NCI-H1105 (cell line): Measurements from ENCODE around the gene TCF3.

Experiments
- DNase-seq: peaks from one replicate; lab custom pipeline; 2025; lab: John Stamatoyannopoulos, UW

Gene TCF3

GRCh38 chr19:1630012-1630411 lies 22.4 kb downstream of the TCF3 start:
- DNase-seq: no peak

DNA sequence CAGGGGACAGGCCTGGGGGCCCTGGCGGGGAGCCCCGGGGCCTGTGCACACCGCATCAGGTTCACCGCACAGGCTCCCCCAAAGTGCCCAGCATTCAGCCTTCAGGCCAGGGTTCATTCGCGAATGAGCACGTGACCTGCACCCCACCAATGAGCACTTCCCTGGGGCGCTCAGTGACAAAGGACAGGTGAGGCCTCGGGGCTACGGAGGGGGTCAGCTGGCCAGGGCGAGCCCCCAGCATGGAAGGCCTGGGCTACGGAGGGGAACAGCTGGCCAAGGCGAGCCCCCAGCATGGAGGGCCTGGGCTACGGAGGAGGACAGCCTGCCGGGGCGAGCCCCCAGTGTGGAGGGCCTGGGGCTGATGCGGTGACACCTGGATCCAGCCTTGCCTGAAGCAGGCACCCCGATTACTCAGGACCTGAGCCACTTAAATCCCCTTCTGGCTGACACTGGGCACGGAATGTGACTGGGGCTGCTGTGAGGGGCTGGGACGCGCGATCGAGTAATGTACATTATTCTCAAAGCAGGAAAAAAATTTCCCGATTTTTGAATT lies 23.1 kb downstream of the TCF3 start:
- DNase-seq: no peak

- DNase-seq: no peak
Measured at GRCh38 chr19:1627194-1627593, 25.2 kb downstream of the TCF3 start.

DNA sequence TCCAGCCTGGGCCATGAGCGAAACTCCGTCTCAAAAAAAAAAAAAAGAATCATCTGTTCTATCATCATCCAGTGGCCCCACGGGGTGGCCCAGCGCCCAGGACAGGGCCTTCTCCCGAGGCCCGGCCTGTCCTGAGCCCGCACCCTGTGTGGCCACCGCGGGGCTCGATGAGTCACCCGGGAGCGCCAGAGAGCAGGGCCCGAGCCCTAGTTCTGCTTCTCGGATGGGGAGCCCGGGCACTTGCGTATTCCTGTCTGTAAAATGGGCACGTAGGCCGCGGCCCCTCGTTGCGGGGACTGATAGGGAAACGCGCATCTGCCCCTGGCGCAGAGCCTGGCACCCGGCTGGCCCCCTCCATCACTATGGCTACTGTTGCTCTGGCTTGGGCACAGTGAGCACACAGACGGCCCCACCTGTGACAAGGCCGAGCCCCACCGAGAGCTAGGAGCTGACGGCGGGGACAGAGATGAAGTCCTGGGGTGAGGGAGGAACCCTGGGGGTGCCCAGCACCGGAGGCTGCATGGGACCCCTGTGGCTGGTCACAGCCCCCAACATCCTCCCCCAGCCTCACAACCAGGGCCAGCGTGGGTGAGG lies 25.9 kb downstream of the TCF3 start:
- DNase-seq: no peak

- no peak for DNase-seq
Measured at GRCh38 chr19:1624458-1624857, 28.0 kb downstream of the TCF3 start.

GRCh38 chr19:1622541-1622940 lies 29.9 kb downstream of the TCF3 start:
- no peak for DNase-seq

- no peak for DNase-seq
Measured at GRCh38 chr19:1622007-1622406, 30.4 kb downstream of the TCF3 start.

- no peak for DNase-seq
Measured at GRCh38 chr19:1621574-1621973, 30.8 kb downstream of the TCF3 start.

- no peak for DNase-seq
Measured at GRCh38 chr19:1621021-1621420, 31.4 kb downstream of the TCF3 start.

DNA sequence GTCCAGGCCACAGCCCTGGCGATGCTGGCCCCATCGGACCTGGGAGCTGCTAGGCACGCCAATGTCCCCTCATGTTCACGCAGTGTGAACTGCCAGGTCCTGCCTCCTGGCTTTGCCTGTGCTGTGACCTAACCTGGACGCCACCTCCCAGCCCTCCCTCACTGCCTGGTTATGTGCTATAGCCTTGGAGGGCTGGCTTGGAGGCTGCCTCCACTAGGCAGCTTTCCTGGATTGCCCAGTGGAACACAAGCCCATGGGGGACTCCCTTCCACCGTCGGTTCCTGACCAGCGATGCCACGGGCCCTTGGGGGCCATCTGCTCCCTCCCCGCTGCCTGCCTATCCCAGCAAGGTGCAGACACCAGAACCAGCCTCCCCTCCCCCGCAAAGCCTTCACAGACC lies 31.9 kb downstream of the TCF3 start:
- DNase-seq: no peak

DNA sequence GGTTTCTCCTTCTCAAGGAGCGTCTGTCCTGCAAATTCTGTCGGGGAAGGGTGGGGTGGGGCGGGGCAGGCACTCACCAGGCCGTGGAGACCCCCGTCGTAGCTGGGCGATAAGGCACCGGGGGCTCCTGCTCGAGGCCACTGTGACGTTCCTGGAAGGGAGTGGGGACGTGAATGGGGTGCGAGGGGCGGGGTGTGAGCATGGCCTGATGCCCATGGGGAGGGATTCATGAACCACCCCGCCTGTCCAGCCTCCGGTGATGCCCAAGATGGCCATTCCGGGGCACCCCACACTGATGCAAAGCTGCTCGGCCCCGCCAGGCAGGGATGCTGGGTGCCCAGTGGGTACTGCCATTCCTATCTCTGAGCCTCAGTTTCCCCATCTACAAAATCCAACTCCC lies 32.7 kb downstream of the TCF3 start:
- DNase-seq: no peak

DNA sequence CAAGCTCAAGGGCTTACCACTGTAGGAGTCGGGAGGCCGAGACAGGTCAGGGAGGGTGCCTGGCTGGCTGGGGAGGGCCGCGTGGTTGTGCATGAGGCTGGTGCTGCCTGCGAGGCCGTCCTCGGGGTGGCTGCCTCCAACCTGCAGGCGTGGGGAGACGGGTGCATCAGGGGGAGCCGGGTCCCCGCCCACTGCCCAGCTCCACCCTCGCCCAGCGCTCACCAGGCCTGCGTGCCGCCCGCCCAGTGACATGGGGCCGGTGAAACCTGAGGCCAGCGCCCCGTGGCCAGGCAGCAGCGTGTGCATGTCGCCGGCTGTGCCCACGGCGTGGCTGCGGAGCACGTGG lies 33.3 kb downstream of the TCF3 start:
- DNase-seq: no peak

DNA sequence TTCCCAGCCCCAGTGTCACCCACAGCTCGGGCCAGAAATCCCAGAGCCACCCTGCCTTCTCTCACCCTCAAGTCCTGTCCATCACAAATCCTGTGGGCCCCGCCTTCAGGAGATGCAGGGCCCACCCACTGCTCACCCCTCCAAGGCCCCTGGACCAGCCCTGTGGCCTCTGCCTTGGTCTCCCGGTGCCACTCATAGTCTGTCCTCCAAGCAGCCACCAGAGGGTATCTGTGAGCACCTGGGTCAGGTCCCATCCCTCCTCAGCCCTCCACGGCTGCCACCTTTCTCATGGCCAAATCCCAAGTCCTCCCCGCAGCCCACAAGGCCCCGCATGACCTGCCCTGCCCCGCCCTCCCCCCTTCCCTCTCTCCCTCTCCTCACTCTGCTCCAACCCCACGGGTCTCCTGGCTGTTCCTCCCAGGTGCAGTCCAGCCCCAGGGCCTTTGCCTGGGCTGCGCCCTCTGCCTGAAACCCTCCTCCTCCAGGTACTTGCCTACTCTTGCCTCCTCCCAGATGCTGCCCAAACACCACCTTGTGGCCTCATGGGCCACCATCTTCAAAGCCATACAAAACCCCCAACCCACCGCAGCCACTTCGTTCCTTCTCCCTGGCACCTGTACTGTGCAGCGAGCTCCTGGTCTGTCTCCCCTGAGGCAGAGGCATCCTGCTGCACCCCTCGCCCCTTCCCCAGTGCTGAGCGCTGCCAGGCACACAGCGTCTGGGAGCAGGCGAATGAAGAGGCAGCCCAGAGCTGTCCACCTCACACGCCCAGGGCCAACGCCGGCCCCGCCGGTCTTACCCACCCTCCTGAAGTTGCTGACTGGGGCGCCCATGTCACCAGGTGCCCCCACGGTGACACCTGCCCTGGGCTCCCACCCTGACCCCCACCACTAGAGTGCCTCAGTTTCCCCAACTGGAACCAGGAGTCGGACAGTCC lies 34.0 kb downstream of the TCF3 start:
- DNase-seq: no peak

DNA sequence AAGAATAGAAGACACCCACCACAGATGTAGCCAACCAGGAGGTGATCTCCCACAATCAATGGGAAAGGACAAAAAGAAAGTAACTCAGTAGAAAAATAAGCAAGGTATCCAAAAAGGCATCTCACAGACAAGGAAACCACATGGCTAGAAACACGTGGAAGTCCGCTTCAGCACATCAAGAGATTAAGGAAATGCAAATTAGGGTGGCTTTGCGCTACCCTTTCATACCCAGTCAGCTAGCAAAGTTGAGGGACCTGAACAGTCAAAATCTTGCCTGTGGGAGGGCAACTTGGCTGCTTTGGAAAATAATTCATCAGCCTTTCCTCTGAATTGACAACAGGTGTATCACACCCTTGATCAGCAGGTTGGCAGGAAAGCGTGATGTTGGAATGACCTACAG lies 35.5 kb downstream of the TCF3 start:
- no peak for DNase-seq

DNA sequence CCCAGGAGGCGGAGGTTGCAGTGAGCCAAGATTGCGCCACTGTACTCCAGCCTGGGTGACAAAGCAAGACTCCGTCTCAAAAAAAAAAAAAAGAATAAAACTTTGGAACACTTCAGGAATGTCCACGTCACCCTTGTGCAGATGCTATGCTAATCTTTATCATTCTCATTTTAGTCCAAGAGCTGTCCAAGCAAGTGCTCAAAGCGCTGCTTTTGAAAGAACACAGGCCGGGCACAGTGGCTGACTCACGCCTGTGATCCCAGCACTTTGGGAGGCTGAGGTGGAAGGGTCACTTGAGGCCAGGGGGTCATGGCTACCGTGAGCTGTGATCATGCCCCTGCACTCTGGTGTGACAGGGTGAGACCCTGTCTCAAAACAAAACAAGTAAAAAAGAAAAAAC lies 36.0 kb downstream of the TCF3 start:
- no peak for DNase-seq

GRCh38 chr19:1615156-1615765 lies 37.2 kb downstream of the TCF3 start:
- DNase-seq: no peak

GRCh38 chr19:1613808-1614570 lies 38.4 kb downstream of the TCF3 start:
- DNase-seq: no peak

- no peak for DNase-seq
Measured at GRCh38 chr19:1613146-1613545, 39.3 kb downstream of the TCF3 start.

DNA sequence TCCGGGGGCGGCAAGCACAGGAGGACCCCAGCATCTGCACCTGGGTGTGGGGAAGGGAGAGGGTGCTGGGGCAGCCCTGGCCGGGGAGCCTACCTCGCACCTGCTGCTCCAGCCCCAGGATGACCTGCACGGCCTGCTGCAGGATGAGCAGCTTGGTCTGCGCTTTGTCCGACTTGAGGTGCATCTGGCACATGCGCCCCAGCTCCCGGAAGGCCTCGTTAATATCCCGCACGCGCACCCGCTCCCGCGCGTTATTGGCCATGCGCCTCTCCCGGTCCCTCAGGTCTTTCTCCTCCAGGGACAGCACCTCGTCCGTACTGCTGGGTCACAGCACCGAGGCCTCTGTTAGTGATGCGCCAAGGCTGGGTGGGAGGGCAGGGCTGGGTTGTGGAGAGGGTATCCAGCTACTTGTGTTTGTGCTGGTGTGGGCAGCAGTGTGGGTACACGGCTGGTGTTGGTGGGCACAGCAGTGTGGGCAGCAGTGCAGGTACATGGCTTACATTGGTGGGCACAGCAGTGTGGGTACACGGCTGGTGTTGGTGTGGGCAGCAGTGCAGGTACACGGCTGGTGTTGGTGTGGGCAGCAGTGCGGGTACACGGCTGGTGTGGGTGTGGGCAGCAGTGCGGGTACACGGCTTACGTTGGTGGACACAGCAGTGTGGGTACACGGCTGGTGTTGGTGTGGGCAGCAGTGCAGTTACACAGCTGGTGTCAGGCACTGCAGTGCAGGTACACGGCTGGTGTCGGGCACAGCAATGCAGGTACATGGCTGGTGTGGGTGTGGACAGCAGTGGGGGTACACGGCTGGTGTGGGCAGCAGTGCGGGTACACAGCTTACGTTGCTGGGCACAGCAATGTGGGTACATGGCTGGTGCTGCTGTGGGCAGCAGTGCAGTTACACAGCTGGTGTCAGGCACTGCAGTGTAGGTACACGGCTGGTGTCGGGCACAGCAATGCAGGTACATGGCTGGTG lies 40.0 kb downstream of the TCF3 start:
- DNase-seq: no peak

DNA sequence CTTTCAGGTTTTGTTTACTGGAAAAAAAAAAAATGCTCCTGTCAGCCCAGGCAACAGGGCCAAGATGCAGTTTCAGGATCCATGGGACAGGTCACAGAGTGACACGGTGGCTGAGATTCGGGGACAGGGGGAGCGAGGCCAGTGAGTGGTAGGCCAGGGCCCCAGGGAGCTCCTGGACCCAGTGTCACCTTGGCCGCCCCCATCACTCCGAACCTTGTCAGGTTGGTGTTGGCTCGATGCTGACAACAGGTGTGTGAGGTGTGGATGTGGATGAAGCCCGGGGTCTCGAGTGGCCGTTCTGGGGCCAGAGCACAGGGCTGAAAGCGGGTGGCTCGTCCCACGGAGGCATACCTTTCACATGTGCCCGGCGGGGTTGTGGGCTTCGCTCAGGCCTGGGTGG lies 41.1 kb downstream of the TCF3 start:
- no peak for DNase-seq

- no peak for DNase-seq
Measured at GRCh38 chr19:1610579-1610978, 41.8 kb downstream of the TCF3 start.
